Esophagus squamous epithelium (tissue), 5 donors: ENCODE results near the gene SLC19A1. TPM values are rescaled to one million over a fixed set of nuclear protein-coding genes. Genes with fewer than 3 reads are reported as not detected.

Experiments used
- DNase-seq: peaks from one replicate; lab custom pipeline; 2025; lab: John Stamatoyannopoulos, UW
- H3K27ac ChIP-seq, 4 donors: fragments of 200-600 bp; sonication (generic); one replicate each; pipeline ENCODE4 v1.5.1; 2016 to 2019; ENCODE audit warnings: mild to moderate bottlenecking in 1 of 4
- H3K27me3 ChIP-seq, 4 donors: fragments of 200-600 bp; sonication (generic); 1 replicate in 3 of 4; 2 replicates in 1 of 4; pipeline versions ENCODE4 v1.5.1 to v1.6.0; 2017 to 2021; ENCODE audit warnings: antibody characterized with exemption in 1 of 4
- H3K36me3 ChIP-seq, 3 donors: fragments of 200-600 bp; sonication (generic); one replicate each; pipeline ENCODE4 v1.5.1; 2016 to 2019
- H3K4me1 ChIP-seq, 3 donors: fragments of 200-600 bp; sonication (generic); one replicate each; pipeline ENCODE4 v1.5.1; 2017 to 2019
- H3K4me3 ChIP-seq, 4 donors: fragments of 200-600 bp; sonication (generic); 1 replicate in 3 of 4; 2 replicates in 1 of 4; pipeline ENCODE4 v1.5.1; 2016 to 2019; ENCODE audit warnings: mild to moderate bottlenecking in 2 of 4, moderate library complexity in 1 of 4
- H3K9me3 ChIP-seq, 3 donors: fragments of 200-600 bp; sonication (generic); one replicate each; pipeline ENCODE4 v1.5.1; 2016 to 2019
- CTCF ChIP-seq, 6 experiments: fragments of 450-650 bp in 4 of 6; fragments of 200-600 bp in 2 of 6; sonication (generic) in 2 of 6; IDR thresholded peaks; one replicate each; pipeline ENCODE4 v1.5.1; 2016 to 2019; ENCODE audit warnings: antibody characterized with exemption in 6 of 6, mild to moderate bottlenecking in 4 of 6, moderate library complexity in 4 of 6
- POLR2A ChIP-seq, 4 donors: fragments of 450-650 bp; IDR thresholded peaks; one replicate each; pipeline ENCODE4 v1.6.1; 2017; ENCODE audit warnings: antibody characterized with exemption in 4 of 4, mild to moderate bottlenecking in 4 of 4, moderate library complexity in 3 of 4
- WGBS, 2 donors: methylation state at CpG; one replicate each; pipeline ENCODE4 v1.1.5; 2018; 5-methylcytosine and 5-hydroxymethylcytosine counted together
- intact Hi-C: fragments of 100-400 bp; cut with DNase I; formaldehyde crosslinking; loops from one replicate; pipeline ENCODE4 v1.15.0; 2022
- total RNA-seq, 4 donors: library from RNA; depleted of rRNA; stranded (reverse); fragments of >200 nt; gene quantifications; one replicate each; pipeline ENCODE4 v1.1.0, GENCODE V29; 2016
- donor health status: DM: yes; HTN: yes; CAD: no.

Gene SLC19A1
- total RNA-seq, 4 donors from 2014 or later, result 1.6 to 4.6 (median 2.9) TPM

GRCh38 chr21:45509566-45510465, 32.4 kb downstream of the SLC19A1 start:
- WGBS, 2 donors, result 96 to 100% methylated on average over 5 to 6 of the region's 61 CpGs
- Histone ChIP-seq H3K4me1 (peaks cover 0 to 8% (median 0%) of the 10 kb centered on the region in 3 donors), H3K9me3 (no peaks in the 10 kb centered on the region), H3K4me3 (no peak overlapping the region), H3K27ac (no peak overlapping the region), H3K36me3 (peaks cover 0 to 69% (median 0%) of the 10 kb centered on the region in 3 donors), H3K27me3 (no peaks in the 10 kb centered on the region)
- TF ChIP-seq CTCF (IDR thresholded peaks at IDR 0.05) (no peak), POLR2A (IDR thresholded peaks at IDR 0.05) (no peak)
- intact Hi-C loops, result no loop called here
- no peak for DNase-seq

GRCh38 chr21:45508607-45509565, 33.4 kb downstream of the SLC19A1 start:
- no peak overlapping the region for H3K27ac ChIP-seq
- H3K4me3 ChIP-seq, result no peak overlapping the region
- DNase-seq, result no peak
- H3K36me3 ChIP-seq, result peaks cover 0 to 75% (median 0%) of the 10 kb centered on the region in 3 donors
- intact Hi-C loops, result no loop called here
- H3K27me3 ChIP-seq, result no peaks in the 10 kb centered on the region
- peaks cover 0 to 8% (median 0%) of the 10 kb centered on the region in 3 donors for H3K4me1 ChIP-seq
- WGBS, 2 donors, result 62 to 73% methylated on average over 10 to 18 of the region's 42 CpGs
- no peaks in the 10 kb centered on the region for H3K9me3 ChIP-seq
- TF ChIP-seq CTCF (IDR thresholded peaks at IDR 0.05) (no peak), POLR2A (IDR thresholded peaks at IDR 0.05) (no peak)

- DNase-seq, result no peak
- 94 to 98% methylated on average over 3 of the region's 3 CpGs for WGBS, 2 donors
- Histone ChIP-seq H3K4me1 (peaks cover 0 to under 1% (median 0%) of the 10 kb centered on the region in 3 donors), H3K4me3 (no peak overlapping the region), H3K9me3 (no peaks in the 10 kb centered on the region), H3K27ac (no peak overlapping the region), H3K27me3 (no peaks in the 10 kb centered on the region), H3K36me3 (peaks cover 0 to 74% (median 0%) of the 10 kb centered on the region in 3 donors)
- intact Hi-C loops, result no loop called here
- TF ChIP-seq CTCF (IDR thresholded peaks at IDR 0.05) (no peak), POLR2A (IDR thresholded peaks at IDR 0.05) (no peak)
Observed at GRCh38 chr21:45507888-45508508, 34.2 kb downstream of the SLC19A1 start.

GRCh38 chr21:45507523-45507875, 34.7 kb downstream of the SLC19A1 start:
- H3K27me3 ChIP-seq, result no peaks in the 10 kb centered on the region
- H3K27ac ChIP-seq, result no peak overlapping the region
- no peaks in the 10 kb centered on the region for H3K9me3 ChIP-seq
- TF ChIP-seq CTCF (IDR thresholded peaks at IDR 0.05), result no peak
- TF ChIP-seq POLR2A (IDR thresholded peaks at IDR 0.05), result no peak
- WGBS, 2 donors, result 82% methylated on average over 5 of the region's 9 CpGs; no CpG with 5 or more reads in 1 of the 2 donors
- intact Hi-C loops, result no loop called here
- no peaks in the 10 kb centered on the region for H3K4me1 ChIP-seq
- DNase-seq, result no peak
- peaks cover 0 to 69% (median 0%) of the 10 kb centered on the region in 3 donors for H3K36me3 ChIP-seq
- H3K4me3 ChIP-seq, result no peak overlapping the region
